Measurements from ENCODE around the gene CORIN. TPM values are rescaled to one million over a fixed set of nuclear protein-coding genes. Genes with fewer than 3 reads are reported as not detected.

The CORIN gene
- total and polyA plus RNA-seq, 10 of the 15 experiments (the other 5 are each of a cell fraction or from before 2014, with no cell fraction given) = 0.02 to 0.45 (median 0.09) TPM; not detected in 3

- Histone ChIP-seq H3K9me3 (replicated peaks; ENCODE audit: control insufficient read depth, insufficient read depth, low read length) (no peaks in the 10 kb centered on the region), H3K27me3 (replicated peaks in 1 of 2; ENCODE audit: control insufficient read depth in 2 of 2, insufficient read depth in 2 of 2, low read length in 1 of 2) (no peaks in the 10 kb centered on the region), H3K36me3 (ENCODE audit: control insufficient read depth in 2 of 2, insufficient read depth in 2 of 2, low read length in 1 of 2) (peaks cover 3 to 15% of the 10 kb centered on the region in 2 experiments; a peak in 3 of 4 replicates), H3K4me3 (no peak overlapping the region), H2AFZ (ENCODE audit: control insufficient read depth, low read depth, low read length) (no peak overlapping the region), H3K27ac (ENCODE audit: control insufficient read depth, insufficient read depth) (no peak overlapping the region), H3K79me2 (ENCODE audit: control insufficient read depth, insufficient read depth, low read length) (no peaks in the 10 kb centered on the region), H3K4me1 (ENCODE audit: control insufficient read depth, insufficient read depth, low read length) (no peaks in the 10 kb centered on the region), H3K9ac (ENCODE audit: control insufficient read depth, insufficient read depth, low read length) (no peak overlapping the region), H3K4me2 (ENCODE audit: control insufficient read depth, insufficient read depth) (no peak overlapping the region), H4K20me1 (ENCODE audit: control insufficient read depth, insufficient read depth) (no peaks in the 10 kb centered on the region)
- intact Hi-C loops (cut with micrococcal nuclease; ENCODE audit: unreplicated experiment) (no loop called here), in situ Hi-C loops (cut with MboI) (no loop called here)
- ChIA-PET CTCF (no interaction called here), POLR2A (interaction anchor here (0.6 kb wide), 1 partner anchor 765 kb away, joined by 4 read pairs; no protein-coding TSS in a partner anchor), SMC1A (ENCODE audit: uncharacterized antibody, unreplicated experiment) (interaction anchor here (1.1 kb wide), 1 partner anchor 91 kb away, joined by 5 read pairs; no protein-coding TSS in a partner anchor), RAD21 (ENCODE audit: unreplicated experiment) (no interaction called here)
- FAIRE-seq (no peak), DNase-seq (ENCODE audit: low read depth, low spot score) (no peak), ATAC-seq (no peak)
- WGBS (ENCODE audit: insufficient coverage, insufficient replicate concordance, low lambda C conversion rate, missing lambda C conversion rate) = 69% methylated on average over 7 of the region's 7 CpGs
- BruUV-seq (replicated peaks) = no TSS peak
- TF ChIP-seq ZNF274 (IDR thresholded peaks at IDR 0.05; ENCODE audit: insufficient read depth, insufficient read length) = no peak
- no peak for TF ChIP-seq USF2 (IDR thresholded peaks at IDR 0.05; ENCODE audit: borderline replicate concordance, low read depth, low read length)
- no peak for TF ChIP-seq RFX5 (IDR thresholded peaks at IDR 0.05; ENCODE audit: low read depth, low read length)
- TF ChIP-seq RAD21 (IDR thresholded peaks at IDR 0.05; ENCODE audit: insufficient read depth, low read depth, low read length) = no peak
- TF ChIP-seq IRF4 (IDR thresholded peaks at IDR 0.05; ENCODE audit: low read depth, low read length) = no peak
- no peak for TF ChIP-seq ZBTB4 (CRISPR knock-in tag; IDR thresholded peaks at IDR 0.05)
- TF ChIP-seq MTA3 (IDR thresholded peaks at IDR 0.05; ENCODE audit: borderline replicate concordance, low read length) = no peak
- TF ChIP-seq PKNOX1 (IDR thresholded peaks at IDR 0.05) = no peak
- TF ChIP-seq HDAC2 (IDR thresholded peaks at IDR 0.05) = no peak
- TF ChIP-seq NFIC (IDR thresholded peaks at IDR 0.05; ENCODE audit: low read depth, low read length) = no peak
- no peak for TF ChIP-seq PAX5 (IDR thresholded peaks at IDR 0.05; ENCODE audit: borderline replicate concordance, low read depth, low read length)
- no peak for TF ChIP-seq CEBPB (IDR thresholded peaks at IDR 0.05; ENCODE audit: borderline replicate concordance in 1 of 2, low read depth in 2 of 2, low read length in 2 of 2)
- TF ChIP-seq REST (IDR thresholded peaks at IDR 0.05; ENCODE audit: low read depth, low read length) = no peak
- TF ChIP-seq ZNF622 (IDR thresholded peaks at IDR 0.05) = no peak
- TF ChIP-seq ETV6 (conservative IDR thresholded peaks at IDR 0.05 in 1 of 2, IDR thresholded peaks at IDR 0.05 in 1 of 2; ENCODE audit: borderline replicate concordance in 1 of 2, low read depth in 1 of 2) = no peak
These were observed 259.9 kb downstream of the CORIN start for GRCh38 chr4:47577779-47578553.

Data from GM12878 (cell line).